K562 (cell line): ENCODE measurements around the gene RCHY1. TPM values are rescaled to one million over a fixed set of nuclear protein-coding genes. Genes with fewer than 3 reads are reported as not detected.
A peak's percentile ranks its signal among the peaks of the same experiment; 100 is the strongest.

Experiments used
- CEBPG ChIP-seq, 3 experiments: fragments of 200-800 bp in 1 of 3; sonication (Bioruptor generic) in 1 of 3; sonication (generic) in 1 of 3; formaldehyde crosslinking in 1 of 3; IDR thresholded peaks in 2 of 3; conservative IDR thresholded peaks in 1 of 3; 2 replicates each; pipeline versions ENCODE4 v1.6.1 to v1.8.0; 2016 to 2022; ENCODE audit warnings: missing compliant biosample characterization in 2 of 3, missing genetic modification characterization in 2 of 3, mild to moderate bottlenecking in 1 of 3, missing genetic modification reagents in 1 of 3
- ETV6 ChIP-seq, 3 experiments: fragments of 150-350 bp in 1 of 3; sonication (generic) in 1 of 3; formaldehyde crosslinking in 1 of 3; IDR thresholded peaks; 2 replicates each; pipeline versions ENCODE4 v1.6.1 to v1.8.0; 2014 to 2022; ENCODE audit warnings: borderline replicate concordance in 2 of 3, low read depth in 2 of 3, antibody characterized with exemption in 1 of 3, low read length in 1 of 3, mild to moderate bottlenecking in 1 of 3, missing genetic modification reagents in 1 of 3
- KDM1A ChIP-seq, 2 experiments: fragments of 450-650 bp; IDR thresholded peaks; 2 replicates each; pipeline ENCODE4 v1.6.1; 2016; ENCODE audit warnings: mild to moderate bottlenecking in 2 of 2
- KDM5B ChIP-seq: fragments of 200-600 bp; sonication (generic); IDR thresholded peaks from 2 replicates; pipeline ENCODE4 v1.6.1; 2012; ENCODE audit warnings: low read depth, mild to moderate bottlenecking, moderate library complexity, low read length, control low read depth, inconsistent platforms; ENCODE audit not compliant: insufficient replicate concordance
- POLR2G ChIP-seq: fragments of 200-400 bp; formaldehyde crosslinking; IDR thresholded peaks from 2 replicates; pipeline ENCODE4 v1.6.1; 2017; ENCODE audit warnings: low read depth, mild to moderate bottlenecking, antibody characterized with exemption, low read length, moderate library complexity
- RERE ChIP-seq: sonication (generic); formaldehyde crosslinking; IDR thresholded peaks from 2 replicates; pipeline ENCODE4 v1.8.0; 2023; ENCODE audit warnings: missing genetic modification reagents, mild to moderate bottlenecking, borderline replicate concordance
- SAFB2 ChIP-seq: fragments of 200-400 bp; formaldehyde crosslinking; IDR thresholded peaks from 2 replicates; pipeline ENCODE4 v1.6.1; 2018; ENCODE audit warnings: borderline replicate concordance, low read length, low read depth, moderate library complexity; ENCODE audit not compliant: severe bottlenecking
- SLC30A9 ChIP-seq: fragments of 250-450 bp; sonication (Bioruptor Pico); IDR thresholded peaks from 2 replicates; pipeline ENCODE4 v1.8.0; 2022; ENCODE audit warnings: mild to moderate bottlenecking, moderate library complexity
- SPI1 ChIP-seq: IDR thresholded peaks from 2 replicates; pipeline ENCODE4 v1.6.1; 2011; ENCODE audit warnings: low read depth, low read length, control low read depth, borderline replicate concordance
- YBX1 ChIP-seq: fragments of 450-650 bp; IDR thresholded peaks from 2 replicates; pipeline ENCODE4 v1.7.1; 2016; ENCODE audit warnings: mild to moderate bottlenecking
- ZBTB1 ChIP-seq: sonication (generic); formaldehyde crosslinking; IDR thresholded peaks from 2 replicates; pipeline ENCODE4 v1.8.1; 2023; ENCODE audit warnings: missing genetic modification reagents, low read depth, mild to moderate bottlenecking, borderline replicate concordance
- ZBTB2 ChIP-seq: fragments of 450-650 bp; IDR thresholded peaks from 2 replicates; pipeline ENCODE4 v1.6.1; 2016; ENCODE audit warnings: antibody characterized with exemption
- ZNF639 ChIP-seq, 2 experiments: fragments of 200-800 bp in 1 of 2; sonication (Bioruptor generic) in 1 of 2; sonication (generic) in 1 of 2; formaldehyde crosslinking in 1 of 2; IDR thresholded peaks in 1 of 2; conservative IDR thresholded peaks in 1 of 2; 2 replicates each; pipeline versions ENCODE4 v1.5.0 to v1.6.1; 2016 to 2020; ENCODE audit warnings: missing compliant biosample characterization in 1 of 2, missing genetic modification characterization in 1 of 2, missing genetic modification reagents in 1 of 2
- ZNF79 ChIP-seq: fragments of 250-450 bp; sonication (Bioruptor Pico); IDR thresholded peaks from 2 replicates; pipeline ENCODE4 v1.4.0; 2020; ENCODE audit warnings: low read depth, mild to moderate bottlenecking, moderate library complexity
- polyA plus RNA-seq, 8 experiments: library from polyadenylated mRNA; depleted of rRNA in 4 of 8; stranded (reverse) in 5 of 8; unstranded in 3 of 8; fragments of >200 nt; fragmentation: Nextera tagmentation in 2 of 8; fragmentation: Illumina TruSeq in 1 of 8; extraction: Ambion mirVana in 2 of 8; extraction: Trizol in 1 of 8; gene quantifications; 2 replicates each; pipeline versions ENCODE4 v1.2.1 to v1.2.3, GENCODE V29; 2011 to 2014; ENCODE audit warnings: inconsistent platforms in 1 of 8, missing spikeins in 1 of 8
- total RNA-seq, 7 experiments: library from RNA; depleted of rRNA in 6 of 7; stranded (reverse); fragments of >200 nt in 6 of 7; fragmentation: Illumina TruSeq in 2 of 7; extraction: Trizol in 2 of 7; gene quantifications; 2 replicates each; pipeline versions ENCODE4 v1.2.1 to v1.2.3, GENCODE V29; 2011 to 2021; ENCODE audit warnings: low replicate concordance in 1 of 7

The RCHY1 gene
- total and polyA plus RNA-seq, 9 of the 15 experiments (the other 6 are each of a cell fraction or from before 2014, with no cell fraction given) = 27.3 to 85.1 (median 45.9) TPM

GRCh38 chr4:75514131-75514948 lies at the start of gene RCHY1, which contains the start of gene THAP6 (continued):
- peak in 1 of 2 experiments; percentile 82; a peak in 2 of 4 replicates for TF ChIP-seq ZNF639 (CRISPR knock-in tag; conservative IDR thresholded peaks at IDR 0.05 in 1 of 2, IDR thresholded peaks at IDR 0.05 in 1 of 2)
- TF ChIP-seq KDM1A (IDR thresholded peaks at IDR 0.05) = no peak; a peak in 1 of 4 replicates
- TF ChIP-seq YBX1 = no peak
- no peak for TF ChIP-seq RERE (CRISPR knock-in tag)
- TF ChIP-seq ETV6 (IDR thresholded peaks at IDR 0.05; ENCODE audit: borderline replicate concordance in 1 of 2, low read depth in 2 of 2, low read length in 1 of 2) = no peak
- no peak for TF ChIP-seq ETV6 (CRISPR knock-in tag; IDR thresholded peaks at IDR 0.05; ENCODE audit: borderline replicate concordance)
- TF ChIP-seq ZBTB1 (CRISPR knock-in tag) = 0 out of 2 replicates have a peak, but pooled peaks have one; percentile 3
- peak; percentile 62; the same call in 1 of the 2 replicates for TF ChIP-seq ZBTB2
- no peak for TF ChIP-seq ZNF79 (CRISPR knock-in tag)
- TF ChIP-seq SAFB2 = no peak
- peak; percentile 94 for TF ChIP-seq POLR2G
- TF ChIP-seq KDM5B = peak; percentile 93
- no peak for TF ChIP-seq SLC30A9 (CRISPR knock-in tag)
- TF ChIP-seq SPI1 = no peak
- TF ChIP-seq CEBPG (CRISPR knock-in tag; IDR thresholded peaks at IDR 0.05) = no peak
- no peak for TF ChIP-seq CEBPG (tag; conservative IDR thresholded peaks at IDR 0.05 in 1 of 2, IDR thresholded peaks at IDR 0.05 in 1 of 2)
